GM21423 (cell line): ENCODE data around the gene RGPD8.

Experiments used
- ATAC-seq: cut with Tn5 transposase; IDR thresholded peaks from one replicate; pipeline ENCODE4 v1.9.1; 2021; ENCODE audit warnings: mild to moderate bottlenecking, moderate library complexity; ENCODE audit not compliant: unreplicated experiment

Gene RGPD8

DNA sequence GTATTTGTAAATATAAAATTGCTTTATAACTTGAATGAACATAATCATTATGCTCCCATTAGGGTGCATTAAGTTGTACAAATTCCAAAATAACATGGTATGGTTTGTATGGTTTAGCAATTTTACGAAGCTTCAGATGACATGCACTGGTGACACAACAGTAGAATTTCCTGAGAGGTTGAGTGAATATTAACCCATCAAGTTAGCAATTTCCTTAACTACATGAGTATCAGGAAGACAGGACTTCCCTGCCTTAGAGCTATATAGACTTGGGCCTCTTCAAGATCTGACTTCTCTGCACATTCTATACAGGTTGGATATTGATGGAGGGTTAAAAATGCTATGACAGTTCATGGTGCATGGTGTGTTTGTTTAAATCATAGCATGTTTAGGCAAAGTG, 97.8 kb downstream of the RGPD8 start:
- ATAC-seq = no peak

DNA sequence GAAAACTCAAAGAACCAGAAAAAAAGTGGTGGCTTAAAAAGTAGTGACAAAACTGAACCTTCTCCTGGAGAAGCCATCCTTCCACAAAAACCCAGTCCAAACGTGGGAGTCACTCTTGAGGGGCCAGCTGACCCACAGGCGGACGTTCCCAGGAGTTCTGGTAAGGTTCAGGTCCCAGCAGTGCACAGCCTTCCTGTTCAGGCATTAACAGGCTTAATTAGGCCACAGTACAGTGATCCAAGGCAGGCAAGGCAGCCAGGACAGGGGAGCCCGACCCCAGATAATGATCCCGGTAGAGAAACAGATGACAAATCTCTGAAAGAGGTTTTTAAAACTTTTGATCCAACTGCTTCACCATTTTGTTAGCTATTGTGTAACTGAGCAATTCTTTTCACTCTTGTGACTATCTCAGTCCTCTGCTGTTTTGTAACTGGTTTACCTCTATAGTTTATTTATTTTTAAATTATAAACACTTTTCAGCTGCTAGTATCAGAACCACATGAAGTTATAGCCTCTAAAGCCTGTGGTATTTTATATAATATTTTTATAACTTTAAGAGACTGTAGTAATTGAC, 101.2 kb downstream of the RGPD8 start:
- no peak for ATAC-seq

DNA sequence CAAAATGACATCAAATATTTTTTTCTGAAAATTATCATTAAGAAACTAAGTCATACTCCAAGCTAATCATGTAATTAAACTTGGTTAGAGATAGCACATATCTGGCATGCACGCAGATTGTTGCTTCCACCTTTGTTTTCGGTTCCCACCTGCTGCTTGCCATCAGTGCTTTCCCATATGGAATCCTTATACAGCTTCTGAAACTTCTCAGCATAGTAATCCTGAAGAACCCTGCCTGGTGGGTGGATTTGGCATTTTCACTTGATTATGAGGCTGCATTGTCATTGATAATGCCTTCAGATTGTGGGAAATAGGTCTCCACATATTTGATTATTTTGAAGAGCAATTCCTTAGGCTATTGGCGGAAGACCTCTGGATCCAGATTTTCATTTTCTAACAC, 110.5 kb downstream of the RGPD8 start:
- ATAC-seq = no peak

DNA sequence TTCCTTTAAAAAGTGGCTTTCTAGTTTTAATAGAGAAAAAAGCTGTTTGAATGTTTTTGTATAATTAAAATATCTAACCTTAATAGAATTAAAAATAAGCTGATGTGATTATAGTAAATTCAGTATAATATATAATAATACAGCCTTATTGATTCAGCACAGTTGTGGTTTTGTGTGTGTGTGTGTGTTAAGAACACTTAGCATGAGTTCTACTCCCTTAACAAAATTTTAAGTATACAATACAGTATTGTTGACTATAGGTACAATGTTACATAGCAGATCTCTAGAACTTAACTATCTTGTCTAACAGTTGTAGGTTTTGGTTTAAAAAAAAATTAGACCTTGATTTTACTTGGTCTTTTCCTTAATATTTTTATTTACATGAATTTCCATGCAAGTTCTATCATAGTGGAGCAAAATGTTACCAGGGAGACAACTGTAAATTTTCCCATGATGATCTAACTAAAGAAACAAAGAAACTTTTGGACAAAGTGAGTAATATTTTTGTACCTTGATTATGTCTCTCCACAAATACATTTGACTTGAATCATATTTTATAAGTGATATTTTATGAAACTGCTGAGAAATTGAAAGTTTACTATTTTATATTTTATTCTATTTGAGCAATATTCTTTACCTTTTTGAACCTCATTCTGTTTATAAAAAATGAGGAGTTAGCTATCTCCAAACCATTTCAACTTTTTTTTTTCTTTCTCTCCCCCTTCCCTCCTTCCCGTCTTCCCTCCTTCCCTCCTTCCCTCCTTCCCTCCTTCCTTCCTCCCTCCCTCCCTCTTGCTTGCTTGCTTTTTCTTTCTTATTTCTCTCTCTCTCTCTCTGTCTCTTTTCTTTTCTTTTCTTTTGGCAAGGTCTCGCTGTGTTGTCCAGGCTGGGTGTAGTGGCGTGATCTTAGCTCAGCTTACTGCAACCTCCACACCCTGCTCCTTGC, 111.8 kb downstream of the RGPD8 start:
- no peak for ATAC-seq
